ENCODE results near the gene SLC44A2. TPM values are rescaled to one million over a fixed set of nuclear protein-coding genes. Genes with fewer than 3 reads are reported as not detected.
"Not testable (repeated sequence)": the region's sequence is repeated elsewhere in the genome, so short reads cannot be mapped to it uniquely, and the experiment has no call there.

Gene SLC44A2
- total and polyA plus RNA-seq, 2 of the 13 experiments (the other 11 are each of a cell fraction or from before 2014, with no cell fraction given), result 2.4 to 5.6 TPM

DNA sequence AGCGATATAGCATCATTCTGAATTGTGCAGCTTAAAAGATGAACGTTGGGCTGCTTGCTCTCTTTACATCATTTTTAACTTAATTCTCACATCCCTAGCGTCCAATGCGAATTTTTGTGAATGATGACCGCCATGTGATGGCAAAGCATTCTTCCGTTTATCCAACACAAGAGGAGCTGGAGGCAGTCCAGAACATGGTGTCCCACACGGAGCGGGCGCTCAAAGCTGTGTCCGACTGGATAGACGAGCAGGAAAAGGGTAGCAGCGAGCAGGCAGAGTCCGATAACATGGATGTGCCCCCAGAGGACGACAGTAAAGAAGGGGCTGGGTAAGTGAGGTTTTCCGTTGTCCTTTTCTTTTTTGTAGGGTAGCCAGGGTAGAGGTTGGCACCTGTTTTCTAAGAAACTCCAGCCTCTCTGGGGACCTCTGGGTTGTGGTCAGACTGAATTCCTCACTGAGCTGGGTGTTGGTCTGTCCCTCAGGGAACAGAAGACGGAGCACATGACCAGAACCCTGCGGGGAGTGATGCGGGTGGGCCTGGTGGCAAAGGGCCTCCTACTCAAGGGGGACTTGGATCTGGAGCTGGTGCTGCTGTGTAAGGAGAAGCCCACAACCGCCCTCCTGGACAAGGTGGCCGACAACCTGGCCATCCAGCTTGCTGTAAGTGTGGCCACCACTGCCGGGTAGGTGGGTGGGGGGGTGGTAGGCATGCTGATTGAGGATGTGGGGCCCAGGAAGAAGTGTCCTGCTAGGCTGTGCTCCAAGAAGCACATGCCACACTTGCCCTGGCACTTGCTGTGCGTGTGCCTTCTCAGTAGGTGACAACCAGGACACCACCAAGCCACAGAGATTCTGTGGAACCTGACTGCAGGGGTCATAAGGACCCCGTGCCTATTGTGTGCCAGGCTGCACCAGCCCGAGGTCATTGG, 45.8 kb downstream of the SLC44A2 start:
- ATAC-seq, result no peak; the same call in 2 of the 3 replicates
- WGBS (ENCODE audit: low lambda C conversion rate), result 96% methylated on average over 16 of the region's 24 CpGs
- in situ Hi-C loops (cut with HindIII; ENCODE audit: extremely low pct_ligation_motif_present, low pct_unique_long_range_greater_than_20kb), result no loop called here
- no peak for TF ChIP-seq NFIC (IDR thresholded peaks at IDR 0.05; ENCODE audit: low read length)
- TF ChIP-seq HOXA9 (CRISPR knock-in tag; IDR thresholded peaks at IDR 0.05; ENCODE audit: borderline replicate concordance), result no peak
- TF ChIP-seq ZNF660 (CRISPR knock-in tag; IDR thresholded peaks at IDR 0.05; ENCODE audit: borderline replicate concordance, low read depth), result no peak
- TF ChIP-seq ZFP41 (CRISPR knock-in tag; IDR thresholded peaks at IDR 0.05; ENCODE audit: borderline replicate concordance), result no peak
- peak; percentile 62 for TF ChIP-seq AGO2 (optimal IDR thresholded peaks at IDR 0.05; ENCODE audit: low read depth, low read length)
- H4K20me1 ChIP-seq (ENCODE audit: insufficient read depth, low read length), result peaks cover 62% of the 10 kb centered on the region
- CTCF ChIA-PET (ENCODE audit: low intra/inter-chr PET ratio, low total read pairs), result no interaction called here
- POLR2A ChIA-PET, result no interaction called here
- no peak overlapping the region for H3K4me3 ChIP-seq (replicated peaks in 1 of 3; ENCODE audit: insufficient read depth in 1 of 3, low read depth in 2 of 3, low read length in 3 of 3)
- H3K27me3 ChIP-seq (ENCODE audit: control insufficient read depth in 1 of 2, insufficient read depth in 2 of 2, low read length in 2 of 2), result no peaks in the 10 kb centered on the region
- H3K79me2 ChIP-seq (ENCODE audit: insufficient read depth, low read length), result peaks cover 79% of the 10 kb centered on the region
- BruUV-seq (replicated peaks), result TSS peak; percentile 40
- DNase-seq (ENCODE audit: low spot score), result no peak
- no peak overlapping the region for H3K9ac ChIP-seq (ENCODE audit: insufficient read depth, low read depth, low read length)
- no peak overlapping the region for H2AFZ ChIP-seq (ENCODE audit: low read length)
- no peaks in the 10 kb centered on the region for H3K9me3 ChIP-seq (ENCODE audit: low read length)
- H3K4me1 ChIP-seq (ENCODE audit: insufficient read depth, low read length), result no peaks in the 10 kb centered on the region
- peaks cover 20 to 62% of the 10 kb centered on the region in 2 experiments for H3K36me3 ChIP-seq (replicated peaks in 1 of 2; ENCODE audit: control insufficient read depth in 1 of 2, insufficient read depth in 2 of 2, low read length in 2 of 2)
- FAIRE-seq, result no peak
- H3K4me2 ChIP-seq (ENCODE audit: low read depth, low read length), result no peak overlapping the region
- no peak overlapping the region for H3K27ac ChIP-seq (ENCODE audit: extremely low read length, insufficient read depth, low read length)
- intact Hi-C loops (cut with micrococcal nuclease; ENCODE audit: unreplicated experiment), result no loop called here

DNA sequence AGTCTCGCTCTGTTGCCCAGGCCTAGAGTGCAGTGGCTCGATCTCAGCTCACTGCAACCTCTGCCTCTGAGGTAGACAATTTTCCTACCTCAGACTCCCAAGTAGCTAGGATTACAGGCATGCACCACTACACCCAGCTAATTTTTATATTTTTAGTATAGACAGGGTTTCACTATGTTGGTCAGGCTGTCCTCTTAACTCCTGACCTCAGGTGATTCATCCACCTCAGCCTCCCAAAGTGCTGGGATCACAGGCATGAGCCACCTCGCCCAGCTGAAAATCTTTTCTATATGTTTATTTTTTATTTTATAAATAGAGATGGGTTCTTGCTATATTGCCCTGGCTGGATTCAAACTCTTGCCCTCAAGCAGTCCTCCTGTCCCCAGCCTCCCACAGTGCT, 46.6 kb downstream of the SLC44A2 start:
- peaks cover 23 to 60% of the 10 kb centered on the region in 2 experiments for H3K36me3 ChIP-seq (replicated peaks in 1 of 2; ENCODE audit: control insufficient read depth in 1 of 2, insufficient read depth in 2 of 2, low read length in 2 of 2)
- WGBS (ENCODE audit: low lambda C conversion rate), result 99% methylated on average over 3 of the region's 3 CpGs
- ATAC-seq; in situ Hi-C loops (cut with HindIII; ENCODE audit: extremely low pct_ligation_motif_present, low pct_unique_long_range_greater_than_20kb); H3K9ac ChIP-seq (ENCODE audit: insufficient read depth, low read depth, low read length); H3K27me3 ChIP-seq (ENCODE audit: control insufficient read depth in 1 of 2, insufficient read depth in 2 of 2, low read length in 2 of 2); intact Hi-C loops (cut with micrococcal nuclease; ENCODE audit: unreplicated experiment); BruUV-seq (replicated peaks); H3K4me1 ChIP-seq (ENCODE audit: insufficient read depth, low read length); H3K9me3 ChIP-seq (ENCODE audit: low read length); H2AFZ ChIP-seq (ENCODE audit: low read length); H3K4me3 ChIP-seq (replicated peaks in 1 of 3; ENCODE audit: insufficient read depth in 1 of 3, low read depth in 2 of 3, low read length in 3 of 3); CTCF ChIA-PET (ENCODE audit: low intra/inter-chr PET ratio, low total read pairs); FAIRE-seq; DNase-seq (ENCODE audit: low spot score); H3K4me2 ChIP-seq (ENCODE audit: low read depth, low read length); H3K27ac ChIP-seq (ENCODE audit: extremely low read length, insufficient read depth, low read length): not testable (repeated sequence)
- peaks cover 74% of the 10 kb centered on the region for H3K79me2 ChIP-seq (ENCODE audit: insufficient read depth, low read length)
- H4K20me1 ChIP-seq (ENCODE audit: insufficient read depth, low read length), result peaks cover 54% of the 10 kb centered on the region
- POLR2A ChIA-PET, result interaction anchor here (0.6 to 1.1 kb wide), 2 partner anchors 16 to 27 kb away, joined by 4 to 5 read pairs; no protein-coding TSS in a partner anchor

DNA sequence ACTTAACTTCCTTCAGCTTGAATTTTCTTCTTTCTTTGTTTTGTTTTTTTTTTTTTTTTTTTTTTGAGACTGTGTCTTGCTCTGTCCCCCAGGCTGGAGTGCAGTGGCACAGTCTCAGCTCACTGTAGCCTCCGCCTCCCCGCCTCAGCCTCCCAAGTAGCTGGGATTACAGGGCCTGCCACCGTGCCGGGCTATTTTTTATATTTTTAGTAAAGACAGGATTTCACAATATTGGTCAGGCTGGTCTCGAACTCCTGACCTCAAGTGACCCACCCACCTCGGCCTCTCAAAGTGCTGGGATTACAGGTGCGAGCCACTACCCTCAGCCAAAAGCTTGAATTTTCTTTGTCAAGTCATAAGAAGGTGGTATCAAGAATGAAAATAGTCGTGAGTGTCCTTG, 49.9 kb downstream of the SLC44A2 start:
- POLR2A ChIA-PET; H3K27me3 ChIP-seq (ENCODE audit: control insufficient read depth in 1 of 2, insufficient read depth in 2 of 2, low read length in 2 of 2); CTCF ChIA-PET (ENCODE audit: low intra/inter-chr PET ratio, low total read pairs); DNase-seq (ENCODE audit: low spot score); intact Hi-C loops (cut with micrococcal nuclease; ENCODE audit: unreplicated experiment); H3K4me3 ChIP-seq (replicated peaks in 1 of 3; ENCODE audit: insufficient read depth in 1 of 3, low read depth in 2 of 3, low read length in 3 of 3); H3K4me2 ChIP-seq (ENCODE audit: low read depth, low read length); H3K9ac ChIP-seq (ENCODE audit: insufficient read depth, low read depth, low read length); FAIRE-seq; H3K9me3 ChIP-seq (ENCODE audit: low read length); H3K27ac ChIP-seq (ENCODE audit: extremely low read length, insufficient read depth, low read length); BruUV-seq (replicated peaks); ATAC-seq; H3K4me1 ChIP-seq (ENCODE audit: insufficient read depth, low read length); H2AFZ ChIP-seq (ENCODE audit: low read length); in situ Hi-C loops (cut with HindIII; ENCODE audit: extremely low pct_ligation_motif_present, low pct_unique_long_range_greater_than_20kb): not testable (repeated sequence)
- Histone ChIP-seq H3K79me2 (ENCODE audit: insufficient read depth, low read length) (peaks cover 54% of the 10 kb centered on the region), H3K36me3 (replicated peaks in 1 of 2; ENCODE audit: control insufficient read depth in 1 of 2, insufficient read depth in 2 of 2, low read length in 2 of 2) (peaks cover 40 to 85% of the 10 kb centered on the region in 2 experiments), H4K20me1 (ENCODE audit: insufficient read depth, low read length) (peaks cover 24% of the 10 kb centered on the region)
- WGBS (ENCODE audit: low lambda C conversion rate), result 93% methylated on average over 8 of the region's 8 CpGs

Data from HepG2 (cell line).